ENCODE measurements around the gene HSF5.
"Not testable (repeated sequence)": the region's sequence is repeated elsewhere in the genome, so short reads cannot be mapped to it uniquely, and the experiment has no call there.

HSF5 gene

DNA sequence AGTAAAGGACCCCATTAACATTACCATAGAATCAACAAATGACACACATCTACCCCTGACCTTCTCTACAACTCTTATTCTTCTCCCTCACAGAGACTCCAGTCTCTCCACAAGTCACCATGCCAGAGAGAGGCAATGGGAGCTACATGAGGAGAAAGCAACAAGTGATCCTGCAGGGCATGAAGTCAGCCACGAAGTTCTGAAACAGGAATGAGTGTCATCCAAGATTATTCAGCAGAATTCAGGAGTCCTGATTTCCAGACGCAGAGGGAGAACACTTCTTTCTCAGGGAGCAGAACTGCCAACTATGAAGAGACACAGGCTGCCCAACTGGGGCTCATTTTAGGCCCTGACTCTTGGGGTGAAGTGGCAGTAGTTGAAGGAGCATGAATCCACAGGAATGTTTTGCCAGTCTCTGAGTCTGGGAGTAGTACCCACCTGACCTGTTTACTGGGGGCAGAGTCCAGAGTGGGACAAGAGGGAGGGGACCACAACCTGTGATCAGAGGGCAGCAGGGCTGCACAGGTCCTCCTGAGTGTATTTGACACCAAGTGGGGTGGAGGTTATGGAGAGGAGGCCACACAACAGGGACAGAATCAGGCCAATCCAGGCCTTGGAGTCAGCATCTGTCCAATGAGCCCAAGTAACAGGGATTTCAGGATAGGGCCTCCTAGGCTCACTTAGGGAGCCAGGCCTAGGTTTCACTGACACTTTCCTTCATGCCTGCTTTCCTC lies 28.6 kb upstream of the HSF5 start:
- no peak for DNase-seq

DNA sequence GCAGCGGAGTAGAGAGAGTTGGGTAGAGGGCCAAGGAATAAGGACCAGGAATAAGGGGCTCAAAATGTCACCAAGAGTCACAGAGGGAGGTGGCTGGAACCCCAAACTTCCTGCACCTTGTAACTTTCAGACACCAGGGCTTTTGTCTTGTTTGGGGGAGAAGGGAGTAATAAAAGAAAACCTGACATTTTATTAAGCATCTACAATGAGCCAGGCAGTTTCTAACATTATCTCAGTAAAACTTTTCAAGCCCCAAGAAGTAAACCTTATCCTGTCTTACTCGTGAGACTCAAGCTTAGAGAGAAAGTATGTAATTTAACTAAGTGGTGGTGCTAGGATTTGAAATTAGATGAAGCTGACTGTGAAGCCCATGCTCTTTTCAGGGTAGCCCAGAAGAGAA lies 27.1 kb upstream of the HSF5 start:
- DNase-seq: no peak

DNA sequence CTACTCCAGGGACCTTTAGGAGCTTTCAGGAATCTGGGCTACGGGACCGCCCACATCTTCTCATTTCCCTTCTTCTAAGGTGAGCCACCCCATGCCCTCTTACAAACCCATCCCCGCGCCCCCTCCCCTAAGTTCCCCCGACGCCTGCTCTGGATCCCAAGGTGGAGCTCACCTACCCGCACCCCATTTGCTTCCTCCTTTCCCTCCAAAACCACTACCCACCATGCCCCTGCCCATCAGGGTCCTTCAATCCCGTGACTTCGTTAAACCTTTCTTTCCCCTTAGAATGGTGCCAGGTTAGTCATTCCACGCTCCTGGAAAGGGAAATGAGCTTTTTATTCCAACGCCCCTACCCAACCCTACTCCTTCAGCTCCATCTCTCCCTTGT lies 26.6 kb upstream of the HSF5 start:
- no peak for DNase-seq

DNA sequence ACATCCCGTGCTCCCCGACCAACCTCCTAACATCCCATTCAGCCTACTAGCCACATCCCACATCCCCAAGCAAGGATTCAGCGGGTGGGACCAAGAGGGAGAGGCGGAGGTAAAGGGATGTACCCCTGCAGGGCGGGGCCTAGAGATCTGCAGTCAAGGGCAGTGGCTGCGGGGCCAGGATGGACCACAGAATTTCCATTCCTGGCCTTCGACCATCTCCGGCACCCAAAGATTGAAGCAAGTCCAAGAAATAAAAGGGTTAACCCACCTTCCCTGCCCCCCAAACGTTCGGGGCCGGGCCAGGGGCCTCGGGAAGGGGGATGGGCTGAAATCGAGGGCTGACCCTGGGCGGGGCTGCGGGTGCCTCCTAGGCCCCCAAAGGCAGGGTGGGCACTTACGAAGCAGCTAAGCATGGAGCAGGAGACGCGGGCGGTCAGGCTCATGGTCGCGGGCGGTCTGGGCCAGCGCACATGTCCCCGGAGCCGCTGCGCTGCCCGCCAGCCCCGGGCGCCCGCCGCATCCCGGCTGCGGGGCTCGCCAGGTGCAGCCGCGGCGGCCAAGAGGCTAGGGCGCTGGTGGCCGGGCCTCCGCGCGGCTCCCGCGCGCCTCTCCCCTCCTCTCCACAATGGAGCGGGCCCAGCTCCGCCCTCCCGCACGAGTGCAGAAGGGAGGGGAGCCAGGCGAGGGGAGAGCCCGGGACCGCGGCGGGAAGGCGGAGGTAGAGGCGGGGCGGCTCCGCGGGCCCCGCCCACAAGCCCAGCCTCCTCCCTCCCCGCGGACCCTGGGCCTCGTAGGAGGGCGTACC lies 26.0 kb upstream of the HSF5 start, which contains the start of gene MTMR4:
Gene MTMR4 (minus strand): TSS at position 674 of the 805 bp plus-strand sequence. CDS start 231 bp downstream, at position 443.
- DNase-seq: peak; percentile 66

DNA sequence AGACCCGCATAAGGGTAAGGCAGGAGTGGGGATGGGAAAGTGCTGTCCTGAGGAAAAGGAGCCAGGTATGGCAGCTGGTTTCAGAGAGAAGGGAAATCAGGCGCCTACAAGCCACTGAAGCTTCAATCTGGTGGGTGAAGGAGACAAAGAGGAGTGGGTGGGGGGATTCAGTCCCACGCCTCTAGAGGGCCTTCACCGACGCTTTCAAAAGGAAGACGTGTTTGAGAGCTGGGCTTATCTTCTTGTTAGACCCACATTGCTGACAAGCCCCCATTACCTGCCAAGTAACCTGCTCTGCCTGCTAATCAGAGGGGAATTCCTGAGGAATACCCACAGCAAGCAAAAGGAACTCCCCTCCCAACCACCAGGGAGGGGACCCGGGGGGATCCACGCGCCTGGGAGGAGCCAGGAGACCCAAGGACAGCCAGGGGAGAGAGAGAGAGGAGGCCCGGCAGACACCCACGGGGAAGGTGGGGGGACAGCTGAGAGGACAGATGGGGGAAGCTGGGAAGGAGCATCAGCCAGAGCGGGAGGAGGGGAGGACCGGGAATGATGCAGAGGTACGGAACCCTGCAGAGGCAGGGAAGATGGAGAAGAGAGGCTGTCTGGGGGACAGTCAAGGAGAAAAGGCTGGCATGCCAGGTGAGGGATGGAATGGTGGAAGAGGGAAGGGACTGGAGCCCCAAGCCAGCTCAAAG lies 25.2 kb upstream of the HSF5 start:
- no peak for DNase-seq

DNA sequence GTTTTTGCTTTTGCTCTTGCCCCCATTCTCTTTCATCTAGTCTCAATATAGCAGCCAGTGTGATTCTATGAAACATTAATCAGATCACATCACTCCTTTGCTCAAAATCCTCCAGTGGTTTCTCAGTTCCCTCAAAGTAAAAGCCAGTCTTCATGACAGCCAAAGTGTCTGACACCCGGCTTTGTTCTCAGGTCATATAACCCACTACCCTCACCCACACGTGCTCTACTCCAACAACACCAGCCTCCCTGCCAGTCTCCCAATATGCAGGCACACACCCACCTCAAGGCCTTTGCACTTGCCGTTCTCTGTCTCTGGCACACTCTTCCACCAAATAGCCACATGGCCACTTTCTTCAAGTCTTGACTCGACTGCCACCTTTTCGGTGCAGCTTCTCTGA lies 21.9 kb upstream of the HSF5 start:
- no peak for DNase-seq

DNA sequence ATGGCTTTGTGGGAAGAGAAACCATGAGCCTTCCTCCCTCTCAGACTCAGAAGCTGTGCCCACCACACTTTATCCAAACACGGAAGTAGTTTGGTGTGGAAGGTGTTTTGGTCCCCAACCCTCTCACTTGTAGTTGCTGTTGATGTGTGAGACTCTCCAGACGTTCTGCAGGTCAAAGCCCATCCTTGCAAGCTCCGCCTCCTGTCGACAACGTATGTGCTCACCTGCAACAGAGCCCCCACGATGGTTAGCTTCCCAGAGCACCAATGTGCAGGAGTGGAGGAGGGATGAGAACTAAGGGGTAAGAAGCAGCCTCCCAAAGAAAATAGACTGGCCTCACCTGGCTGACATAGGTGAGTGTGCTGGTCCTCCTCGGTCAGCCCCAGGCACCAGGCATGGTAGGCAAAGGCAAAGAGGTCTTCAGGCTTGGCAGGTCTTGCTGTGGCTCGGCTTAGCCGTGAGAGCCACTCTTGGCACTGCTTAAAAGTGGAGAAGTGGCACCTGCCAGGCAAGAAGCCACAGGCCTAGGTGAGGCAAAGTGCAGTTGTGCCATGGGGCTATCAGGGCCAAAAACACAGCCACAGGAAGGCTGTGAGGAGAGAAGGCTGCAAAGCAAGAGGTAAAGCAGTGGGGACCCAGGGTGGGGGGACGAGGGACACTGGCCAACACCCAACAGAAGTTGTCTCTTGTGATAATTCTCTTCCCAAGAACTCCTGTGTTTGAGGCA lies 20.3 kb upstream of the HSF5 start:
- no peak for DNase-seq

DNA sequence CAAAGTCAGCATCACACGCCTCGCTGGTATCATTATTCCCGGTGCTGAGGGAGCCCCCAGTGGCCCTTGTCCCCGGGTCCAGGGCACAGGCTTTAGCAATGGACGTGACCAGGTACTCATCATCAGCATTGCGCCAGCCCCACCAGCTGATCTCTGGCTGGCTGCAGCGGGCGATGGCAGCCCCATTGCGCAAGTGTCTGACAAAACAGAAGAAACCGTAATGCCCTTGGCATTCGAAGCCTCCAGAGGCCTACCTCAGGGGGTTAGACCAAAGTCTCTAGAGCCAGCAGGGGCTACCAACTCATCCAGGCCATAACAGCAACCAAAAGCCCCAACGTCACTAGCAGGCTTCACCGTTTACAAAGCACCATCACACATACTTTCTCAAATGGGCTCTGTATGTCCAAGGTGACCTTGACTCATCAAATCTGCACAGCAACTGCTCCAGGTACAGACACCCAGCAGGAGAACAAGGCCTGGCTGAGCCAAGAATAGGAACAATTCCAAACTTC lies 19.0 kb upstream of the HSF5 start:
- DNase-seq: peak; percentile 26

DNA sequence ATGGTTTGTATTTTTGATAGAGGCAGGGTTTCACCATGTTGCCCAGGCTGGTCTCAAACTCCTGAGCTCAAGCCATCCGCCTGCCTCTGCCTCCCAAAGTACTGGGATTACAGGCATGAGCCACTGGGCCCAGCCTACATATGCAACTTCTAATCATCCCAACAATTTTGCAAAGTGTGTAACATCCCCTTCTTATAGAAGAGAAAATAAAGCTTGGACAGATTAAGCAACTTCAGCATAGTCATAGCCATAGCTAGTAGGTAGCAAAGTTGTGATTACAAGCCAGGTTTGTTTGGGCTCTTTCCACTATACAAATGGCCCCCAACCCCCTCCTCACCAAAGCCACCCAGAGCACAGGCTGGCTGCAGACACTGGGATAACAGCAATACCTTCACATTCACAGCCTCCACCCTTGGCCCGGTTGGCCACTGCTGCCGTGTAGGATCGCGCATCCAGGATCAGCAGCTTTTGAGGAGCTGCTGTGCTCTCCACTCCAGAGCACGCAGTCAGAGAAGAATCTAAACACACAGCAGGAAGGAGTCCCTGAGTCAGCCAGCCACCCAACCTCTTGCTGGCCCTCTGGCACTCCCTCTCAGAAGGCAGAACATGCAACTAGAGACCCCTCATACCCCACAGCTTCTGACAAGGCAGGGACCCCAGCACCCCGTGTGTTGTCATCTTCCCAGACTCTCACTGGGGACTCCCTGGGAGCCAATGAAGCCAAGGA lies 18.3 kb upstream of the HSF5 start:
- no peak for DNase-seq

DNA sequence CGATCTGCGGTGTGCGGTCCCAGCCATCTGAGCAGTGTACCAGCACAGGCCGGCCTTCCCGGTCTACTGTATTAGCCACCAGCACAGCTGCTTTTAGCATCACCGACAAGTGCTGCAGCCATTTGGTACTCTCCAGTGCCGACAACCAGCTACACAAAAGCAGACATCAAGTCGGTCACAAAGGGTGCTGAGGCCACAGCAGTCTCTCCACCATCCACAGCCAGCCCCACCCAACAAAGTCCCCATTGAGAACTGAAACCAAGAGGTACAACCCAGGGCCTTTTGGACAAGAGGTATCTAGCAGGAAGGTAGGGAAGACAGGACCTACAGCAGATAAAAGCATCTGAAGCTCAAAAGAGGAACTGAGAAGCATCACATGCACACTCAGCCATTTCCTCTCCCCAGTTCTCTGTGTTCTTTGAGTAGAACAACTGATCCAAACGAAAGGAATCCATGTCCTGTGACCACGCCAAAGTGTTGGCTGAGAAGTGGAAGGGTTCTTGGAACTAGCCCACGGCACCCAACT lies 16.7 kb upstream of the HSF5 start:
- DNase-seq: no peak

DNA sequence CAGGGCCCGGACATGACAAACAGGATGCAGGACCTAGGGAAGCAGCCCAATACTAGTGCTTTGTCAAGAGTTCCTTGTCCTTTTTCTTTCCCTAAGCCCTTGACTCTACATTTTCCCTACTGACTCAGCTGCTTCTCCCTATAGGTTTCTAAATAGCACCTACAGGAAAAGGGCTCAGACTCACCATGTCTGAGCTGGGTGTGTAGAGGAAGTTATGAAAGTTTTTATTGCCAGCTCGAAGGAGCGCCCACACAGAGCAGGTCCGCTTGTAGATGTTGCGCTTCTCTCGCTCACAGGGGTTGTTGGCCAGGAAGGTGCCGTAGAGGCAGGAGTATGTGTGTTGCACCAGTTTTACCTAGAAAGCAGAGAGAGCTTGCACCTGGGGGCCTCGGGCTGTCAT lies 15.7 kb upstream of the HSF5 start:
- no peak for DNase-seq

DNA sequence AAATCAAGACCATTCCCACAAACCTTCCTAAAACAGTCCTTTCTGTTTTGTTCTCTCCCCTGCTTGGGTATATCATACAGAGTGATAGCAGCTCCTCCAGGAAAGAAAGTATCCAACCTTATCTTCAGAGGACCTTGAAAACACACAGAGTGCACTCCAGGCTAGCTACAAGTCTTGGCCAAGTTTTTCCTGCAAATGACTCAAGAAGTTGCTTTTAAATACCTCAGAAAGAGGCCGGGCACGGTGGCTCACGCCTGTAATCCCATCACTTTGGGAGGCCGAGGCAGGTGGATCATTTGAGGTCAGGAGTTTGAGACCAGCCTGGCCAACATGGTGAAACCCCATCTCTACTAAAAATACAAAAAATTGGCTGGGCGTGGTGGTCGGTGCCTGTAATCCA lies 14.9 kb upstream of the HSF5 start:
- DNase-seq: not testable (repeated sequence)

DNA sequence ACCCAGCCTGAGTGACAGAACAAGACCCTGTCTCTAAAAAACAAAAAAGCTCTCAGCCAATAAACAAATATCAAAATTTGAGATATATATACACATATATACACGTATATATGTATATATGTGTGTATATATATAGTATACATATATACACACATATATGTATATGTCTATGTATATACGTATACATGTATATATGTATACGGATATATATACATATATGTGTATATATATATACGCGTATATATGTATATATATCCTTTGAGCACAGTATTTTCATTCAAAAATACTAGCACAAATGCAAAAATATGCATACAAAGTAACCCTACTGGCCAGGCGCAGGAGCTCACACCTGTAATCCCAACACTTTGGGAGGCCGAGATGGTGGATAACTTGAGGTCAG lies 13.2 kb upstream of the HSF5 start:
- no peak for DNase-seq

DNA sequence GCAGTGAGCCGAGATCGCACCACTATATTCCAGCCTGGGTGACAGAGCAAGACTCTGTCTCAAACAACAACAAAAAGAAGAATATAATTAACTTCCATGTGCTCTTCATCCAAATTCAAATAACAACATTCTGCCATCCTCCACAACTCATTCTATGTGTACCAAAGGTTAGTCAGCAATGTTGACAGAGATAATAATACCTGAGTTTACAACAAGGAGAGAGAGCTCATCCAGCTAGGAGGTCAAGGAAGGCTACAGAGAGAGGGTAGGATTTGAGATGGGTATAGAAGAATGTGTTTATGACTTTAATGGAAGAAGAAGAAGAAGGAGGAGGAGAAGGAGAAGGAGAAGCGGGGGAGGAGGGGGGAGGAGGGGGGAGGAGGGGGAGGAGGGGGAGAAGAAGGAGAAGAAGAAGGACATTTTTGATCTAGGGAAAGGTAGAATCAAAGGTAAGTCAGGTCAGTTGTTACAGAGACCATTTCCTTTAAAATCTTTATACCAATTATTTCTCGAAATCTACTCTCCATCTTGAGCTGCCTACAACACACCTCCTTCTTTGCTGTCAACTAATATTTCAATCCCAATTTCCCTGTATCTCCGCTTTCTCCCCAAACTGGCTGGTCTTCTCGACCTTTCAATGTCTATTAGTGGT lies 10.1 kb upstream of the HSF5 start:
- DNase-seq: no peak

DNA sequence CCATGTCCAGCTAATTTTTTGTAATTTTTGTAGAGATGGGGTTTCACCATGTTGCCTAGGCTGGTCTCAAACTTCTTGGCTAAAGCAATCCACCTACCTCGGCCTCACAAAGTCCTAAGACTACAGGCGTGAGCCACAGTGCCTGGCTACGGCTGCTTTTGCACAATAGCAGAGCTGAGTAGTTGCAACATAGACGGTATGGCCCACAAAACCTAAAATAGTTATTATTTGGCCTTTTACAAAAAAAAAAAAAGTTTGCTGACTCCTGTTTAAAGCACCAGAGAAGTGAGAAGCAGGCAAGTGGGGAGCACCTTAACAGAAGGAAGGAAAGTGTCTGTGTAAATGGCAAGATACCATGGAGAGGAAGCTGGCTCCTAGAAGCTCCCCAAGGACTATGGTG lies 5.3 kb upstream of the HSF5 start:
- DNase-seq: no peak

DNA sequence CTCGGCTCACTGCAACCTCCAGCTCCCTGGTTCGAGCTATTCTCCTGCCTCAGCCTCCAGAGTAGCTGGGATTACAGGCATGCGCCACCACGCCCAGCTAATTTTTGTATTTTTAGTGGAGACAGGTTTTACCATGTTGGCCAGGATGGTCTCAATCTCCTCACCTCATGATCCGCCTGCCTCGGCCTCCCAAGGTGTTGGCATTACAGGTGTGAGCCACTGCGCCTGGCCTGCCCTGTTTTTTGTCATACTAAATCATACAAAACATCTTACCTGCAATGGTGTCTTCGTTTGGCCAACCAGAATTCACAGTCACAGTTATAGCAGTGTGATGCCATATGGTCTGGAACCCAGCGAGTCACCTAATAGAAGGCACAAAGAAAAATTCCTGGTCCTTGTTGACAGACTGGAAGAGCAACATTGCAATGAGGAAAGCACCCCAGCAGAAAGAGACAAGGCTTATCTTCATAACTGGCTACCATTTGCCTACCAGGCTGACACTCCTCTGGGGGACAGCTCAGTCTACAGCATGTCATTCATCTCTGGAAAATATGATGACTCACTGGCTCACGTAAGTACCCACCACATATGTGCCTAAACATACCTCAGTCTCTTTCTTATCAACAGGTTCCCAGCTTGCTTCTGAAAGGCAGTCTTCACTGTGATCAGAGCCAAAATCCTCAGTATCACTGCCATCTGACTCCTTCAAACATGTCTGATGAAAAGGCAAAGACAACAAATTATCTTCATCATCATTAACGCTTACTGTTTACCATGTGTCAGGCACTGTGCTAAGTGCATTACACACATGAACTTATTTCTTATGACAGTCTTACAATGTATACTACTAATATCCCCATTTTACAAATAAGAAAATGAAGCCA lies 4.3 kb upstream of the HSF5 start:
- no peak for DNase-seq

DNA sequence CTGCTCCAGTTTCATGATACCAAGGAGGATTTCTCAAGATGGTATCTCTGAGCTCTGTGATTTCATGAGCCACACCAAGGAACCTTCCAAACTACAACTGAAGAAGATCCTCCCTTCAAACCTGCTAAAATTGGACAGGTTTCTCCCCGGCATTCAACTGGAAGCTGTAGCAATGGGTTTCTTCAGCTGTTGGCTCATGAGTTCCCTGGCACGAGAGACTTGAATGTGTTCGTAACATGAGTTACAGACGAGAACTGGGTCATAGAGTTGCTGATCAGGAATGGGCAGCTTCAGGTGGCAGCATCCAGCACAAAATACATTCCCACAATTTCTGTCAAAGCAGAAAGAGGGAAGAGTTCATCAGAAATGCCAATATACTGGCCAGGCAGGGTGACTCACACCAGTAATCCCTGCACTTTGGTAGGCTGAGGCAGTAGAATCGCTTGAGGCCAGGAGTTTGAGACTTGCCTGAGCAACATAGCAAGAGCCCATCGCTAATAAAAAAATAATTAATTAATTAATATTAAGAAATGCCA lies 3.4 kb upstream of the HSF5 start:
- no peak for DNase-seq

DNA sequence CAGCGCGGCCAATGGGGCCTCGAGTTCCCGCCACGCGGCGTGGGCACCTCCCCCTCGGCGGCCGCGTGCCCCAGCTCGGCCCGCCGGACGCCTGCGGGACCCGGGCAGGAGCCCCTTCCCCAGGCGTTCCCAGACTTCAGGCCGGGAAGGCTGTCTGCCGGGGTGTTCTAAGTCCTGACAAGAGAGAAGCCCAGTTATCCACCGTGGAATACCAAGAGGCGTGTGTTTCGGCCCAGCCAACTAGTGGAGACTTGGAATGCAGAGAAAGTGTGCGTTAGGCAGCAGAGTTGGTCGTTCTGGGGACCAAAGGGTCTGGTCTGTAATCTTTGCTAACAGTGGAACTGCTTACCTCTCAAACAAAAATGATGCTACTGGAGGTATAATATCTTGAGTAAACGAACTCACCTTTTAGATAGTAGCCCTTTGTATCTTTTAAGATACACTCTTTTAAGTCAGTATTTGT lies 251 bp upstream of the HSF5 start:
- no peak for DNase-seq

DNA sequence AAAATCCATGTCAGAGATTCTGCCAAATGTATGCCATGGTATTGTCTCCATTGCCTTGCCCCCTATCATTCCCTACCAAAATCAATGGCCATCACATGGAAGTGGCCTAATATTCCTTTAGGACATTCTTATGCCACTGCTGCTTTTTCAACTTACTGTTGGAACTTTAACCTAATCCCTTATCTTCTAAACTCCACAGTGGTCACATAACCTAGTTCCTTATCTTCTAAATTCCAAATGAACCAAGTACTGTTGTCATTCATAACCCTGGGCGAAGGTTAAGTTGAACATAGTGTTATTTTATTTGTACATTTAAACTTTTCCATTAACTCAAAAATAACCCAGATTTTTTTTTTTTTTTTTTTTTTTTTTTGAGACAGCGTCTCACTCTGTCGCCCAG lies 3.6 kb downstream of the HSF5 start:
- DNase-seq: no peak

DNA sequence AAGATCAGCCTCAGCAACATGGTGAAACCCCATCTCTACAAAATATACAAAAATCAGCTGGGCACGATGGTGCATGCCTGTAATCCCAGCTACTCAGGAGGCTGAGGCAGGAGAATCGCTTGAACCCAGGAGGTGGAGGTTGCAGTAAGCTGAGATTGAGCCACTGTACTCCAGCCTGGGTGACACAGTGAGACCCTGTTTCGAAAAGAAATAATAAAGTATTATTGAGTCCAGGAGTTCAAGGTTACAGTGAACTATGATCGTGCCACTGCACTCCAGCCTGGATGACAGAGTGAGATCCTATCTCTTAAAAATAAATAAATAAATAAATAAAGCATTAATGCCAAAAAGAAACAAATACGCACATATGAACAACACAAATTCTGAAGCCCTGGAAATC lies 6.4 kb downstream of the HSF5 start:
- DNase-seq: not testable (repeated sequence)
